H1 (cell line): ENCODE data around the gene CASP12. TPM values are rescaled to one million over a fixed set of nuclear protein-coding genes. Genes with fewer than 3 reads are reported as not detected.

Source experiments
- CEBPB ChIP-seq: IDR thresholded peaks from 2 replicates; pipeline ENCODE4 v1.6.1; 2012; ENCODE audit warnings: low read depth, low read length
- CTBP2 ChIP-seq: IDR thresholded peaks from 2 replicates; pipeline ENCODE4 v1.7.0; 2011; ENCODE audit warnings: borderline replicate concordance, mild to moderate bottlenecking, moderate library complexity, mixed read lengths, low read length; ENCODE audit not compliant: insufficient read depth, insufficient read length
- POLR2A ChIP-seq, 2 experiments: IDR thresholded peaks; 1 replicate in 1 of 2; 2 replicates in 1 of 2; pipeline ENCODE4 v1.6.1; 2011; ENCODE audit warnings: low read depth in 2 of 2, low read length in 2 of 2, mild to moderate bottlenecking in 2 of 2; ENCODE audit errors: control extremely low read depth in 1 of 2
- TAF1 ChIP-seq: IDR thresholded peaks from 2 replicates; pipeline ENCODE4 v1.6.1; 2011; ENCODE audit warnings: mild to moderate bottlenecking, low read depth, low read length
- polyA plus RNA-seq, 7 experiments: library from polyadenylated mRNA; depleted of rRNA in 3 of 7; stranded (reverse) in 5 of 7; unstranded in 2 of 7; fragments of >200 nt in 5 of 7; fragments of 200-250 nt in 2 of 7; gene quantifications; 1 replicate in 5 of 7; 2 replicates in 1 of 7; 4 replicates in 1 of 7; pipeline versions ENCODE4 v1.2.1 to v1.2.3, GENCODE V29; 2011 to 2013; ENCODE audit warnings: missing spikeins in 2 of 7, mixed read lengths in 2 of 7
- total RNA-seq: library from RNA; stranded (reverse); fragmentation: NEBNext Ultra II Directional; extraction: Animal tissue kit (Norgen Biotek cat#: 25700); gene quantifications from 2 replicates; pipeline ENCODE4 v1.2.1, GENCODE V29; 2021

The CASP12 gene
- total and polyA plus RNA-seq, 2 of the 8 experiments (the other 6 are each of a cell fraction or from before 2014, with no cell fraction given), result not detected

GRCh38 chr11:104925850-104926249 is 27.6 kb upstream of the CASP12 start (continued):
- no peak for TF ChIP-seq TAF1
- no peak for TF ChIP-seq POLR2A (IDR thresholded peaks at IDR 0.05; ENCODE audit: control extremely low read depth in 1 of 2, low read depth in 2 of 2, low read length in 2 of 2)
- TF ChIP-seq CEBPB, result no peak
- no peak for TF ChIP-seq CTBP2
- TF ChIP-seq, all 59 proteins: peak for 0
